Measurements from ENCODE around the gene UBE3B.

The UBE3B gene

GRCh38 chr12:109475121-109475520, 2.3 kb upstream of the UBE3B start:
- DNase-seq (ENCODE audit: low spot score), result no peak

GRCh38 chr12:109475993-109476806, 1.2 kb upstream of the UBE3B start:
- DNase-seq (ENCODE audit: low spot score), result no peak

- no peak for DNase-seq (ENCODE audit: low spot score)
Observed at GRCh38 chr12:109476807-109477184, 638 bp upstream of the UBE3B start.

GRCh38 chr12:109477963-109478315, 505 bp downstream of the UBE3B start:
- DNase-seq (ENCODE audit: low spot score), result no peak

- no peak for DNase-seq (ENCODE audit: low spot score)
Observed at GRCh38 chr12:109479761-109480160, 2.3 kb downstream of the UBE3B start.

- DNase-seq (ENCODE audit: low spot score), result no peak
Observed at GRCh38 chr12:109480356-109480755, 2.9 kb downstream of the UBE3B start.

- DNase-seq (ENCODE audit: low spot score), result no peak
Observed at GRCh38 chr12:109481863-109482262, 4.4 kb downstream of the UBE3B start.

- no peak for DNase-seq (ENCODE audit: low spot score)
Observed at GRCh38 chr12:109482491-109482890, 5.1 kb downstream of the UBE3B start.

GRCh38 chr12:109482894-109483293, 5.5 kb downstream of the UBE3B start:
- no peak for DNase-seq (ENCODE audit: low spot score)

GRCh38 chr12:109483346-109483745, 5.9 kb downstream of the UBE3B start:
- no peak for DNase-seq (ENCODE audit: low spot score)

- DNase-seq (ENCODE audit: low spot score), result no peak
Observed at GRCh38 chr12:109485201-109485600, 7.8 kb downstream of the UBE3B start.

GRCh38 chr12:109487181-109488050, 10.0 kb downstream of the UBE3B start:
- DNase-seq (ENCODE audit: low spot score), result no peak

GRCh38 chr12:109488051-109488665, 10.7 kb downstream of the UBE3B start:
- DNase-seq (ENCODE audit: low spot score), result no peak

- DNase-seq (ENCODE audit: low spot score), result no peak
Observed at GRCh38 chr12:109489016-109489954, 11.9 kb downstream of the UBE3B start.

- DNase-seq (ENCODE audit: low spot score), result no peak
Observed at GRCh38 chr12:109489955-109490565, 12.6 kb downstream of the UBE3B start.

- DNase-seq (ENCODE audit: low spot score), result no peak
Observed at GRCh38 chr12:109491671-109492070, 14.2 kb downstream of the UBE3B start.

- no peak for DNase-seq (ENCODE audit: low spot score)
Observed at GRCh38 chr12:109492371-109492770, 14.9 kb downstream of the UBE3B start.

- DNase-seq (ENCODE audit: low spot score), result no peak
Observed at GRCh38 chr12:109493090-109493489, 15.7 kb downstream of the UBE3B start.

GRCh38 chr12:109493938-109494337, 16.5 kb downstream of the UBE3B start:
- no peak for DNase-seq (ENCODE audit: low spot score)

- no peak for DNase-seq (ENCODE audit: low spot score)
Observed at GRCh38 chr12:109494348-109494881, 17.0 kb downstream of the UBE3B start.

GRCh38 chr12:109495012-109495411, 17.6 kb downstream of the UBE3B start:
- DNase-seq (ENCODE audit: low spot score), result no peak
